LNCAP (cell line): ENCODE results near the gene XCR1.

Experiments
- TF ChIP-seq, protein P1 (sequence below): fragments of 450-650 bp; IDR thresholded peaks from 2 replicates; pipeline ENCODE4 v1.5.1; 2017; ENCODE audit warnings: mild to moderate bottlenecking

Gene XCR1

DNA sequence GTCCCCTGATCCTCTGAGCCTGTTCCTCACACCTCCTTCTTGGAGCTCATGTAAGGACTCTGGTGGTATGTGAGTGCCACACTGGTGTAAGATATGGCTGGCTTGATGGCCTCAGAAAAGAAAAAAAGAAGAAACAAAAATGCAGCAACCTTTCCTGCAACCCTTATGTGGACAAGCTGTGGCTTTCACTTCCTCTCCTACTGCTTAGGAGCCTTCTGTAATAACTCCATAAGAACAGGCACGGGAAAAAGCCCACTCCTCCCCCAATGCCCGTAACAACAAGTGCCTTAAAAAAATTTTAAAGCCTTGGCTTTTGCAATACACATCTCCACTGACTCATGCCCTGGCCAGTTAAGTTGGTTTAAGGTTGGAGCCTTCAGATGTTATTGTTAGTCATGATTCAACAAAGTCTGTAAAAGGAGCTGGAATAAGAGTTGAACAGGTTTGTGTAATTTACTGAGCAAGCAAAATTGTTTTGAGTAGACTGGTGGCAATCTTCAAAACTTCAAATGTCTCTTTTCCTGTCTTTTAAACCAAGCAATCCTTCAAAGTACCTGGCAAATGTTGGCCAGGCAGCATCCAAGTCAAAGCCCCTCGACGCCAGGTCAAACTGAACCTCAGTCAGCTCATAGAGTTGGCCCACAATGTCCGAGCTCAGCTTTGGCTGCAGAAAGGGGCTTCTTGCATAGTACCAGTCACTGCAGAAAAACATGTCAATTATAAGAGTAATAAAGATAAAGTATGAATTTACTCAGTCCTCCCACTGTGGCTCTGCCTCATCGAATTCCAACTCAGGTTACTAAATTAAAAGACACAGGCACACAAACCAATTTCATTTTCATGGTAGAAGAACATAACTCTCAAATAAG lies 54.5 kb downstream of the XCR1 start:
- TF ChIP-seq, protein P1, sequence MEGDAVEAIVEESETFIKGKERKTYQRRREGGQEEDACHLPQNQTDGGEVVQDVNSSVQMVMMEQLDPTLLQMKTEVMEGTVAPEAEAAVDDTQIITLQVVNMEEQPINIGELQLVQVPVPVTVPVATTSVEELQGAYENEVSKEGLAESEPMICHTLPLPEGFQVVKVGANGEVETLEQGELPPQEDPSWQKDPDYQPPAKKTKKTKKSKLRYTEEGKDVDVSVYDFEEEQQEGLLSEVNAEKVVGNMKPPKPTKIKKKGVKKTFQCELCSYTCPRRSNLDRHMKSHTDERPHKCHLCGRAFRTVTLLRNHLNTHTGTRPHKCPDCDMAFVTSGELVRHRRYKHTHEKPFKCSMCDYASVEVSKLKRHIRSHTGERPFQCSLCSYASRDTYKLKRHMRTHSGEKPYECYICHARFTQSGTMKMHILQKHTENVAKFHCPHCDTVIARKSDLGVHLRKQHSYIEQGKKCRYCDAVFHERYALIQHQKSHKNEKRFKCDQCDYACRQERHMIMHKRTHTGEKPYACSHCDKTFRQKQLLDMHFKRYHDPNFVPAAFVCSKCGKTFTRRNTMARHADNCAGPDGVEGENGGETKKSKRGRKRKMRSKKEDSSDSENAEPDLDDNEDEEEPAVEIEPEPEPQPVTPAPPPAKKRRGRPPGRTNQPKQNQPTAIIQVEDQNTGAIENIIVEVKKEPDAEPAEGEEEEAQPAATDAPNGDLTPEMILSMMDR: no peak

DNA sequence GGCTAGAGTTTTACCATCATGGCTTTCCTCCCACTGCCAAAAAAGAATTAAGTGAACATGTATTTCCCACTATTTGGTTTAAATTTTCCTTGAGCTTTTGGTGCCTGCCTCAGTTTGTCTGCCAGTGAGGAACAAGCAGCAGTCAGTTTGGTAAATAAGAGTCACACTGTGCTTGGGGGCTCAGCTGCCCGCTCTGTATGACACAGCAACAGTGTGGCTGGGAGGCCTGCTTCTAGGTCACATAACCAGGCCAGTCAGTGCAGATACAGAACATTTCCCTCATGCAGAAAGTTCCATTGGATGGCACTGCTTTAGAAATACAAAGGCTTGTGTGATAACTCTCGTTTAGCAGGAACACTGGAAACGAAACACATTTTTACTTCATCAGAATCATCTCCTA lies 57.3 kb downstream of the XCR1 start:
- TF ChIP-seq, protein P1: no peak

GRCh38 chr3:45969116-45969515 lies 58.2 kb downstream of the XCR1 start:
- TF ChIP-seq, protein P1: no peak

- TF ChIP-seq, protein P1: no peak
These were observed 58.6 kb downstream of the XCR1 start for GRCh38 chr3:45968706-45969105.

DNA sequence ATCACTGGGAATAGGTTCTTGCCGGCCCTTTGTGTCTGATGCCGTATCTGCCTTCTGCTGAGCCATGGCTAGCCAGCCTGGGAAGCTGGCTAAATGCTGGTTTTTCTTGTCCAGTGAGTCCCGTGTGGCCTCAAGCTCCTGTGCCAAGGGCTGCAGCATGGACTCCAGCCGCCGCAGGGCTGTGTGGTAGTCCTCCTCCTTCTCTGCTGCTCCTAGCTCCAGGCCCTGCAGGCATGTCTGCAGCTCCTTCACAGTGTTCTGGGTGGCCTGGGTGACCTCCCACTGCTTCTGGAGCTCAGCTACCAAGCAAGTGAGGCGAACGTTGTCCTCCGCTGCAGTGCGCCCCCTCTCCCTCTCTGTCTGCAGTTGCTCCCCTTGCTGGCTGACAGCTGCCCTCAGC lies 59.1 kb downstream of the XCR1 start:
- TF ChIP-seq, protein P1: no peak

- TF ChIP-seq, protein P1: no peak
These were observed 59.6 kb downstream of the XCR1 start for GRCh38 chr3:45967724-45968123.
